SK-N-SH treated with all-trans-retinoic acid at 6 μM for 48 hours (cell line): ENCODE measurements around the gene PLEKHG2.

Experiments
- ARNTL ChIP-seq: fragments of 450-650 bp; formaldehyde crosslinking; IDR thresholded peaks from 2 replicates; pipeline ENCODE4 v1.5.0; 2020; ENCODE audit warnings: low read depth, mild to moderate bottlenecking, moderate library complexity, borderline replicate concordance
- BACH2 ChIP-seq: fragments of 250-450 bp; sonication (Bioruptor Pico); IDR thresholded peaks from 2 replicates; pipeline ENCODE4 v1.9.0; 2021; ENCODE audit warnings: mild to moderate bottlenecking, borderline replicate concordance
- ISL1 ChIP-seq: fragments of 250-450 bp; sonication (Bioruptor Pico); IDR thresholded peaks from 2 replicates; pipeline ENCODE4 v2.1.2; 2022; ENCODE audit warnings: mild to moderate bottlenecking, moderate library complexity
- PATZ1 ChIP-seq: fragments of 250-450 bp; sonication (Bioruptor Pico); IDR thresholded peaks from 2 replicates; pipeline ENCODE4 v1.8.0; 2020; ENCODE audit warnings: mild to moderate bottlenecking, moderate library complexity, borderline replicate concordance
- RARB ChIP-seq: fragments of 250-450 bp; sonication (Bioruptor Pico); IDR thresholded peaks from 2 replicates; pipeline ENCODE4 v1.8.0; 2021; ENCODE audit warnings: mild to moderate bottlenecking, moderate library complexity
- SNAI2 ChIP-seq: fragments of 250-450 bp; sonication (Bioruptor Pico); IDR thresholded peaks from 2 replicates; pipeline ENCODE4 v1.5.0; 2020; ENCODE audit warnings: mild to moderate bottlenecking, moderate library complexity
- TCF4 ChIP-seq: fragments of 250-450 bp; sonication (Bioruptor Pico); IDR thresholded peaks from 2 replicates; pipeline ENCODE4 v1.8.0; 2021; ENCODE audit warnings: mild to moderate bottlenecking, moderate library complexity, borderline replicate concordance
- ZC3H10 ChIP-seq: fragments of 250-450 bp; sonication (Bioruptor Pico); IDR thresholded peaks from 2 replicates; pipeline ENCODE4 v1.5.1; 2021; ENCODE audit warnings: mild to moderate bottlenecking, moderate library complexity
- ZFP3 ChIP-seq: fragments of 250-450 bp; sonication (Bioruptor Pico); IDR thresholded peaks from 2 replicates; pipeline ENCODE4 v1.5.0; 2020; ENCODE audit warnings: mild to moderate bottlenecking, moderate library complexity

DNA sequence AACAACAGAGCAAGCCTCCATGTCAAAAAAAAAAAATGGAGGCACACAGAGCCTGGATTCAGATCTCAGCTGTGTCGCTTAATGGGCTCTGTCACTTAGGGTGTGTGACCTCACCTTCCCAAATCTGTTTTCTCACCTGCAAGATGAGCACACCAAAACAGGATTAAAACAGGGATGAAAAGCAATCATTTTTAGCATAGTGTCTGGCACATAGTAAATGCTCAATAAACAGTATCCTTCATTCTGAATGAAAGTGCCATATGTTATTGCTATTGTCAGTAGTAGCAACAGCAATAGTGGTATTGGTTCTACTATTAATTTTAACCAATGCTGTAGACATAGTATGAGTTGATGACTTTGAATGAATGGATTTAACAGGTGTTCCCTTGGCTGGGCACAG, 46.9 kb upstream of the PLEKHG2 start:
- TF ChIP-seq ISL1 = no peak
- no peak for TF ChIP-seq PATZ1 (CRISPR knock-in tag)
- no peak for TF ChIP-seq ZFP3
- no peak for TF ChIP-seq TCF4 (CRISPR knock-in tag)
- TF ChIP-seq ARNTL (CRISPR knock-in tag) = no peak
- TF ChIP-seq BACH2 (CRISPR knock-in tag) = no peak
- no peak for TF ChIP-seq ZC3H10 (CRISPR knock-in tag)
- TF ChIP-seq SNAI2 (CRISPR knock-in tag) = no peak
- no peak for TF ChIP-seq RARB (CRISPR knock-in tag)
